CD4-positive, alpha-beta T cell treated with Interleukin-17A for 1 hour (primary cell): Measurements from ENCODE around the gene ITGA1.
A peak's percentile ranks its signal among the peaks of the same experiment; 100 is the strongest.
"Not testable (repeated sequence)": the region's sequence is repeated elsewhere in the genome, so short reads cannot be mapped to it uniquely, and the experiment has no call there.

Experiments
- DNase-seq: peaks from one replicate; pipeline ENCODE4 v3.0.0-alpha.2; 2020

Gene ITGA1

DNA sequence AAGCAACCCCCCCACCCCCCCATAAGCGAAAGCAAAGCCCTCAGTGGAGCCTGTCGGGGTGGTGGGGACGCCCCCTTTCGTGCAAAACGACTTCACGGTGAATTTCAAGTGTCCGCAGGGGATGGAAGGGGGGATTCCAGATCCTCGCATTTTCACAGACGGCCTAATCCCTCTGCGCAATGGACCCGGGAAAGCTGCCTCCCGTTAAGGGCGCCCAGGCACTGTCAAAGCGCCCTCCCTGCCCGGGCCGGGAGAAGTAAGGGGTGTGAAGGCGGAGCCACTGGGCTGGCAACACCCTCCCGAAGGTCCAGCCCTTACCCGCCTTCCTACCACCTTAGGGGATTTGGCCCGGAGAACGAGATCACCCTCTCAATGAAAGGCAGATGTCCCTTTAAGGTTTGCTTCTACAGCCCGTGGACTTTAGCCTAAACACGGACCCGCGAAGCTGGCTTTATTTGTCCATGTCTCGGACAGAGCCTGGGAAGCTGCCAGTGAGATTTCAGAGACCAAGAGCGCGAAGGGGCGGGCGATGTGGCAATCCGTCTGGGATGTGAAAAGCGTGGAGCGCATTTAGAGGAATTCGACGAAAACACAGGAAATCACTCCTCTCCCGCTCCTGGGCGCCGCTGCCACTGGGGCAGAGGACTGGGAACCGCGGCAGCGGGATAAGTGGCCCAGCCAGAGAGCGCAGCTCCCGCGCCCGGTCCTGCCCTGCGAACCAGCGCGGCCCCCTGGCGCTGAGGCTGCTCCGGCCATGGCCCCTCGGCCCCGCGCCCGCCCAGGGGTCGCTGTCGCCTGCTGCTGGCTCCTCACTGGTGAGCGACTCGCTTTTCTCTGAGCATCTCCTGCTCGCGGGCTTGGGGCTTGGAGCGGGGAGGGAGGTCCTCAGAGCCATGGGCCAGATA is at the start of gene ITGA1, which contains the start of gene PELO:
TSS of gene ITGA1 (plus strand) at position 317 of the 905 bp plus-strand sequence. CDS start at position 755, 438 bp downstream.
TSS of gene PELO (plus strand) at position 317 of the 905 bp plus-strand sequence. CDS start 12,479 bp downstream, outside the sequence.
- peak; percentile 60 for DNase-seq

GRCh38 chr5:52738095-52738506 is 49.6 kb upstream of the ITGA1 start:
- DNase-seq = no peak

DNA sequence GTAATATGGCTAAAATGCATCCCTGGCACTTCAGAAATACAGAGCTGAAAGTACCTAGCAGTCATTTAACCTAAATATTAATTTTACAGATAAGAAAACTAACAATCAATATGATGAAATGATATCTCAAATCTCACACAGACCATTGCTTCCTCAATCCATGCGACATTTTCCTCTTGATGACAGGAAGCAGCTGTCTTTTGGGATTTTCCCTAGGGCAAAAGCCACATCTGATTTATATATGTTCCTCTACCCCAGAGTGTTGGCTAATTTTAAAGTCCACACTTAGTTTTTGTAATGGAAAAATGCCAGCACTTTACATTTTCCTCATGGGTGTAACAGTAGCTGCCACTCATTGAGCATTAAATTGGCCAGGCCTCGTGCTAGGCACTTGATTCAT is 47.7 kb upstream of the ITGA1 start:
- no peak for DNase-seq

GRCh38 chr5:52743012-52743411 is 44.7 kb upstream of the ITGA1 start:
- DNase-seq = no peak

DNA sequence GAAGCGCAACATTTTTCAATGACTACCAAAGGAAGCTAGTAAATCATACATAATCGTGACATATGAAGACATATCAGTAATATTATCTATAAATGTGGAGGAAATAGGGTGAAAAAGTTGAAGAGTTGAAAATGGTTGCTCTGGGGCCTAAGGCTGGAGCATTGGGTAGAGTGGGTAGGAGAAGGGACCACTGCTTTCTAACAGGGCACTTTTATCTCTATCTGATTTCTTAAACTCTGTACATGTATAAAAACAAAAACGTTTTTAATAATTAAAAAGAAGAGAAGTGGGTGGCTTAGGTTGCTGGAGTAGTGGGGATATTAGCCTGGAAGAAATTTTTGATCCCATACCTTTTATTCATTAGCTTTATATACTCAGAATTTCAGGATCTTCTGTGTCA is 44.2 kb upstream of the ITGA1 start:
- no peak for DNase-seq

- DNase-seq = peak; percentile 59
Observed at GRCh38 chr5:52743970-52744369, 43.7 kb upstream of the ITGA1 start.

GRCh38 chr5:52744867-52745458 is 42.8 kb upstream of the ITGA1 start:
- DNase-seq = not testable (repeated sequence)

DNA sequence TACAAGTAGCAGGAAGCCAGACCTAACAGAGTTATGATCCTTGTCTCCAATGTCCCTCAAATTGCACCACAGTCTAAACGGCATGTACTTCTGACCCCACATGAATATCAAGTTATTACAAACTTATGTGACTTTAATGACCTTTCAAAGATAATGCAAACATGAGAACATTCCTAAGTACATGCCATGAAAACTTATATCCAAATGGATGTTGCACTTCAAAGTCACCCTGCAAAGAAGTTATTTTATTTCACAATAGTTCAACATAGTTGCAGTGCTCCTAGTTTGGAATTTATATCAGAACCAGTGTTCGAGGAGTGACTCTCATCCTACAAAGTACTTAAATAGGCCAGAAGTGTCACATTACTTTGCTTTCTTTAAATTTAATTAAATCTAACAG is 41.2 kb upstream of the ITGA1 start:
- DNase-seq = no peak

DNA sequence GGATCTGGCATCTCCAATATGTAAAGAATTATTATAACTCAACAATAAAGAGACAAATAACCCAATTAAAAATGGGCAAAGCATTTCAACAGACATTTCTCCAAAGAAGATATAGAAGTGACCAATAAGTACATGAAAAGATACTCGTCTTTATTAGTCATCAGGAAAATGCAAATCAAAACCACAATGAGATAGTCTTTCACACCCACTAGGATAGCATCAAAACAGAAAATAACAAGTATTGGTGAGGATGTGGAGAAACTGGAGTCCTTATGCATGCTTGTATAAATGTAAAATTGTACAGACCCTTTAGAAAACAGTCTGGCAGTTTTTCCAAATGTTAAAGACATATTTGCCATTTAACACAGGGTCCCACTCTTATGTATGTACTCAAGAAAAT is 39.1 kb upstream of the ITGA1 start:
- DNase-seq = peak; percentile 24

DNA sequence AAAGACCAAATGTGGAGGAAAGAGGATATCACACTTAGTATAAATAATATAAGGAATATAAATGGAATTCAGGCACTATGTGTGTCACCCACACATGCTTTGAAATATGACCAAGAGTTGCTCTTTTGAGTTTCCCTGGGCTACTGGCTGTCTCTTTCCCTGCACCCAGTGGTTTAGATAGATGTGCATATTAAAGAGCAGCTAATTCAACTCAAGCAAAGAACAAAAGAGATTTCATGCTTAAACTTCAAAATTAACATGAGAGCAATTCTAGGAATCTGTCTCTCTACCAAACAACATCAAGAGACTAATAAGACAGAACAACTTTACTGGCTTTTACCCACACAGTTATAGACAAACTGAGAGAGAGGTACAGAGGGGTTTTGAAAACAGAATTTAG is 38.0 kb upstream of the ITGA1 start:
- no peak for DNase-seq

DNA sequence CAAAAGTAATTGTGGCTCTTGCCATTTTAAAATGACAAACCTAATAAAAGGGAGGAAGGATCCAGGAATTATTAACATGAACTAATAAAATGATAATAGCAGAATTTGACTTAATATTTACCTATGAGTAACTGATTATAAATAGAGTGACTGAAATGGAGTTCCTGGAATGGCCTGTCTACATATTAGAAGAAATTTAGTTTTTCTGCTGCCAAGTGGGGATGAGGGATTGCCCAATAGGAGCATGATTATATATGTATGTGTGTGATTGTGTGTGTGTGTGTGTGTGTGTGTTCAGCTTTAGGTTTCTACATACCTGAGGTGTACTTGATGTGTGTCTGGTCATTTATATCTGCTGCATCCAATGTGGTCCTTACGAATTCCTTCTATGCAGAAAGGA is 36.6 kb upstream of the ITGA1 start:
- no peak for DNase-seq

- no peak for DNase-seq
Observed at GRCh38 chr5:52754051-52754450, 33.7 kb upstream of the ITGA1 start.

- no peak for DNase-seq
Observed at GRCh38 chr5:52757527-52757926, 30.2 kb upstream of the ITGA1 start.

DNA sequence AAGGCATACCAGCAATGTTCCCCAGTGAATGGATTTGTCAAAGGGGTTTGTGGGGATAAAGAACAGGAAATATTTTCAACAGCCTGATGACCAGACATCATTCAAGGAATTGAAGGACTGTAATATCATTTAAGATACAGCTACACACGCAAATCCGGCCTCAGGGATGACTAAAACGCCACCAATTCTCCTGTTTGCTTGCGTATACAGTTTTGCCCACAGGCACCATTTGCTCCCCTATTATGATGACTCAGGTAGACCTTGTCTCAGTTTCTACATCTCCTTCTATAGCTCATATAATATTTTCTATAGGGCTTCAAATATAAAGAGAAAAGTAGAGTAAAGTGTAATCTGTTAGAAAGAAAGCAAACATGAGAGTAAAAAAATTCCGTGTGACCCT is 29.7 kb upstream of the ITGA1 start:
- no peak for DNase-seq

DNA sequence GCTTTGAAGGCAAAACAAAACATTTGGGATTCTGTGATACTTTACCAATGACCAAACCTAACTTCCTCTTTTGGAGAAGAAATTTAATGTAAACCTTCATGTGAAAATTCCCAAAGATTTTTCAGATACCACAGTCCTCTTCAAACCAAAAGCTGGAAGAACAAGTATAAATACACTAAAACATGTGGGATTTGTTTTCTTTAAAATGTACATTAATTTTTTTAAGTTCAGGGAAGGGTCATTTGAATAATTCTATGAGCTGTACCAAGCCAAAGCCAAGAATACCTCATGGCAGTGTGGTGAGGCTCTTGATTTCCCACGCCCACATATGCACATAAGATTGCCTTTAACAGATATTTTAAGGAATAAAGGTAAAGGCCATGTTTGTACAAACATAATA is 28.4 kb upstream of the ITGA1 start:
- DNase-seq = no peak

GRCh38 chr5:52760695-52761366 is 26.9 kb upstream of the ITGA1 start:
- no peak for DNase-seq

- DNase-seq = no peak
Observed at GRCh38 chr5:52767217-52767743, 20.4 kb upstream of the ITGA1 start.

- DNase-seq = no peak
Observed at GRCh38 chr5:52767766-52768480, 19.8 kb upstream of the ITGA1 start.

DNA sequence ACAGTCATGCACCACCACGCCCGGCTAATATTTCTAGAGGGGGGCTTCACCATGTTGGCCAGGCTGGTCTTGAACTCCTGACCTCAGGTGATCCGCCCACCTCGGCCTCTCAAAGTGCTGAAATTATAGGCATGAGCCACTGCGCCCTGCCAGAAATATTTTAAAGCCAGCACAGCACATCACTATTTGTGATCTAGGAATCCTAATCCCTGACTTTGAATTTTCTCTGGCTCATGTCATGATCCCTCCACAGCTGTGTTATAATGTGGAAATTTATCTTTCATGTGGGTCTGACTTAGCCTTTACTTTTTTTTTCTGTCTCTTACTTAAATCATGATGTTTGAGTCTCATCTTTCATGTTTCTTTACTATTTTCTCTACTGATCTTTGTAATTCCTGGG is 18.7 kb upstream of the ITGA1 start:
- DNase-seq = no peak

DNA sequence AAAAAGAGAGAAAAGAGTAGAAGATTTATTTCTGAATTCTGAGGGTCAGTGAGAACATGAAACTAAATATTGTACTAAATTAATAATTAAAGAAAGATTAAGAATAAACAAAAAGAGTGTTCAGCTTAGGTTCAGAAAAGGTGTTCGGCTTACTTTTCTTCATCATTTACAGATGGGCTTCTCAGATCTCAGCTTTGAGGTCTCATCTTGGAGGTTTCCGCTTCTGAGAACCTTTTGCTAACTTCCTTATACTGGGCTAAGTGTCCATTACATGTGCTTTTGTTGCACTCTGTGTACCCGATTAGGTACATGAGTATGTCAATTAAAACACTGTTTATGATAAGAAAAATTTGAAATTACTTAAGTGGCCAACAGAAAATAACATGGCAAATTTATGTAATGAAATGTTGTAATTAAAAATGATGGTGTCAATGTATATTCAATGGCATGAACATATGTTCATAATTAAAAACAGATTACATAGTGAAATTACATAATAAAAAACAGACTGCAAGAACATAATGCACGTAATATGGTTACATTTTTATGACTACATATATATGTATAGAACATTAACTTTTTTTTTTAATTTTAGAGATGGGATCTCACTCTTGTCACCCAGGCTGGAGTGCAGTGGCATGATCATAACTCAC is 17.3 kb upstream of the ITGA1 start:
- no peak for DNase-seq

DNA sequence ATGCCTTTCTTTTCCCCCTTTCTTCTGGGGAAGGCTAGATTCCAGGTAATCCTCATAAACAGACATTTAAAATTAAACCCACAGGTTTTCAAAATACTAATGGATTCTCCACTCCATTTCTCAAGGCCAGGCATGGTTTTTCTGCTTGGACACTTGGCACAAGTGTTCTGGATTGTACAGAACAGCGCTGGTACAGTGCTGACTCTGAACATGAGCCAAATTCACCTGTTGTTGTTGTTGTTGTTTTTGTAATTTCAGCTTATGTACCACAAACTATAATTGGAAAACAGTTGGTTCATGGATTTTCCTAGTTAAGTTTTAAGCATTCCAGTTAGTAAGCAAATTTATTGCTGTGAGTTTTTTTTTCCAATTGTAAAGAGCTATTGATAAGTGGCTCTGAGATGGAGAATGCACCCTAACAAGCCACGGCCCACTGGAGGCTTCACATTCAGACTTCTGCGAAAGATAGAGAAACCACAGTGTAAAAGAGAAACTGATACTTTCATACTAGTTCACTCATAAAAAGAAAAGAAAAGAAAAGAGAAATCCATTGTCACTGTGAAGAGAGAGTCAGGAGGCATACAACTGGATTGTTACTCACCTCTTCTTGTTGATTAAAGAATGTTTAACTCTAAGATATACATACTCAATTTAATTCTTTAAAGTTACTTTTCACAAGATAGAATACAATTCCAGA is 16.2 kb upstream of the ITGA1 start:
- peak; percentile 45 for DNase-seq

GRCh38 chr5:52772668-52773067 is 15.0 kb upstream of the ITGA1 start:
- DNase-seq = no peak
